GM19025 (cell line): ENCODE data around the gene YBEY.

Source experiments
- ATAC-seq: cut with Tn5 transposase; IDR thresholded peaks from one replicate; pipeline ENCODE4 v1.9.1; 2021; ENCODE audit warnings: mild to moderate bottlenecking, low read depth, moderate library complexity; ENCODE audit not compliant: unreplicated experiment

Gene YBEY

GRCh38 chr21:46264046-46264689 is 22.0 kb upstream of the YBEY start:
- no peak for ATAC-seq

- ATAC-seq = no peak
These were observed 21.4 kb upstream of the YBEY start for GRCh38 chr21:46264690-46265144.

DNA sequence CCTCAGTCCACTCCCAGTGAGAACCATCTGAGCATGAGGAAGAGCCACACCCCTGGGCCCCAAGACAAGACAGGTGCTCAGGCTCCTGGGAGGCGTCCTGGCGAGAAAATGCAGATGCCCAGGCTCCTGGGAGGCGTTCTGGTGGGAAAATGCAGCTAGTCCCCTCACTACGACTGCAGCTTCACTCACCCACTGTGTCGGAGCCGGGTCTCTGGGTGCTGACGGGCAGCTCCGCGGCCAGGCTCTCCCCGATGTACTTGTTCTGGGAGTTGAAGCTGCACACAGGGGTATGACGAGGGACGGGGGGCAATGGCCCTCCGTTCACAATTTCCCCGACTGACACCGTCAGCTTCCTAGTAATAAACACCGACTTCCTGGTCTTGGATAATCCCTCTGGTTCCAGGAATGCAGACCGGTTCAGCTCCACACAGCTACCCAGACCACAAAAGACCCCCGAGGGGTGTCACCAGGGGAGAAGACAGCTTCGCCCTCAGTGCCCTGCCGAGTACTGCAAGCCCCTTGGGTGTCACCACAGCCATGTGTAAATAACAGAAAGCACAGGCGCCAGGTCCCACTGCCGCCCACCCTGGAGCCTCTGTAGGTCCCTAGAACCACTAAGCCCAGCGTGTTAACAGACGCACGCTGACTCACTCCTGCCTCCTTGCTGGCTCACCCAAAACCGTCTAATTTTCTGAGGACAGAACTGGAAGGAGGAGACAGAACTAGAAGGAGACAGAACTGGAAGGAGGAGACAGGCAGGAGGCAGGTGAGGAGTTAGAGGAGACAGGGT is 20.2 kb upstream of the YBEY start:
- no peak for ATAC-seq

DNA sequence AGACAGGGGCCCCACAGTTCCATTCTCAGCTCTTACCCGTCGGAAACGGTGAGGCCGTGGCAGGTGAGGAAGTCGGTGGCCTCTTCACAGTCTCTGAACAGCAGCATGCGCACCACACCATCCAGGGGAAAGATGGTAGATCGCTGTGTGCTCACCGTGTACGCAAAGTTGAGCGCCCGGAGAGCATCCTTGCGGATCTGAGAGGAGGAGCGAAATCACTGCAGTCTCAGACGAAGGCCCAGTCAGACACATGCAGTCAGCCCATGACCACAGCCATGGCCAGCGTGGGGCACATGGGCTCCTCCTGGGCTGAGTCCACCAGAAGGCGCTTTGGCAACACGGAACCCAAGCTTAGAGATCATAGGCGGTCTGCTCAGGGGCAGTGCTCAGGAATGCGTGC is 19.2 kb upstream of the YBEY start:
- no peak for ATAC-seq

DNA sequence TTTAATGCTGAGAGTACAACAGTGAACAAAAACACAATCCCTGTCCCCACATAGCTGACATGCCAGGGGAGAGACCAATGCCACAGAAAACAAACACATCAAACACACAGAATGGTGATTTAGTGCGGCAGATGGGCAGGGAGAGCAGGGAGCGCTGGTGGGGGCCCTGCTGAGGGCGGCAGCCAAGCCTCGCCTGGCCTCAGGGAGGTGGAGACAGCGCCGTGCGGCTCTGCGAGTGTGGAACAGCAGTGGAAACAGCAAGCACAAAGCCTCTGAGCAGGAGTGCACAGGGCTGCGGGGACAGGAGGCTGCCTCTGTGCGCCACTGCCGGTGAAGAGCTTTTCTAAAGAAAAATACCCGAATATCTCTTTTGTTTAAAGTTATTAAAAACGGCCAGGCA is 17.8 kb upstream of the YBEY start:
- ATAC-seq = no peak

GRCh38 chr21:46269466-46269865 is 16.7 kb upstream of the YBEY start:
- no peak for ATAC-seq

DNA sequence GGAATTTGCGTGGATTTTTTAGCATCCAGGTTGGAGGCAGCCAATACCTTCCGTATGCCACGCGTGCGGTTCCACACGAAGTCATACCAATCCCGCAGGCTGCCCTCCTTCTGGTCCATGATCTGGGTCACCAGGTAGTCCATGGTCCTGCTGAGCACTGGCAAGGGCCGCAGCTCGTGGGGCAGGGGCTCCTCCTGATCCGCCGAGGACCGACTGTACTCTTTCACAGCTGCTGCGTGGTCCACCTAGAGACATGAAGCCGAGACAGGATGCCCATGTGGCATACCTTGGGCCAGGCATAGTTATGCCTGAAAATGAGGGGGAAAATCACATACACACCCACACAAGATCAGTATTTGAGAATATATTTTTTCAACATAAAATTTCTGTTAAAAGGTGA is 12.8 kb upstream of the YBEY start:
- ATAC-seq = no peak

DNA sequence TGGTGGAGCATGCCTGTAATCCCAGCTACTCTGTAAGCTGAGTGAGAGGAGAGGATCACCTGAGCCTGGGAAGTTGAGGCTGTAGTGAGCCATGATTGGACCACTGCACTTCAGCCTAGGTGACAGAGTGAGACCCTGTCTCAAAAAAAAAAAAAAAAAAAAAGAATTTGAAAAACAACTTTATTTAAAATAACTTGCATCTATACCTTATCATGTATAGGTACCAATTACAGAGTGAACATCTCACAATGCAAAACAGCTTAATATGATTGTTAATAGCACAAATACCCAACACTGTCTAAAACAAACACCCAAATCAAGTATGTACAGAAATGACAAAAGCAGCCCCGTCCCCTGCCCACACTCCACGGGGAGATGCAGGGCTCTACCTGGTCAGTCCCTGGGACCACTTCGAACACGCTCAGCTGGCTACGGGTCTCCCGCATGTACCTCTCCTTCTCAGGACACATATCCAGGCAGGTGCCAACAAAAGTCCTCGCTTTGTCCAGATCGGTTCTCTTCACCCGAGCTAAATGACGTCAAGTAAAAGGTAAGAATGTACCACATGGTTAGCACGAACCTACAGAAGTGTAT is 11.2 kb upstream of the YBEY start:
- no peak for ATAC-seq

GRCh38 chr21:46284077-46284644 is 2.0 kb upstream of the YBEY start:
- no peak for ATAC-seq

GRCh38 chr21:46284733-46285132 is 1.4 kb upstream of the YBEY start:
- no peak for ATAC-seq

DNA sequence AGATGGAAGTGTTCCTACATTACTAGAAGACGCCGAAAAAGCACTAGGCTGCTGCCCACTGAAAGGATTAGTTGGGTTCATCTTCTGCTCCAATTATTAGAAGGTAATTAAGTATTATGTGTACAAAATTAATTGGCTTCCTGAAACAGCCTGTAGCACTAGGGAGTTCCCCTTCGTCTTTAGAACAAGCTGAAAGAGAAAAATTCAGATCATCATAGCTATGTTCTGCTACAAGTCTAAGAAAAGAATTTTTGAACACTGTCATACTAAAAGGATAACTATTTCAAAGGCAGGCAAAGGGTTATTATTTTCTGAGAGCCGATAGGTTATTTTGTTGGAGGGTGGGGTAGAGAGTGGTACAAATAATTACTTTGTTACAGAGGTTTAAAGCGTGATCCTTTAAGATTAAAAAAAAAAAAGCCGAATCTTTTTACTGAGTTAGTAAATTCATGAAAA is 908 bp upstream of the YBEY start, which contains the start of gene MCM3AP:
Gene MCM3AP, minus strand, starts transcription at position 406 of the 456 bp plus-strand sequence. Its CDS starts 325 bp downstream, at position 81.
- no peak for ATAC-seq

- no peak for ATAC-seq
These were observed 483 bp downstream of the YBEY start for GRCh38 chr21:46286648-46287002.

DNA sequence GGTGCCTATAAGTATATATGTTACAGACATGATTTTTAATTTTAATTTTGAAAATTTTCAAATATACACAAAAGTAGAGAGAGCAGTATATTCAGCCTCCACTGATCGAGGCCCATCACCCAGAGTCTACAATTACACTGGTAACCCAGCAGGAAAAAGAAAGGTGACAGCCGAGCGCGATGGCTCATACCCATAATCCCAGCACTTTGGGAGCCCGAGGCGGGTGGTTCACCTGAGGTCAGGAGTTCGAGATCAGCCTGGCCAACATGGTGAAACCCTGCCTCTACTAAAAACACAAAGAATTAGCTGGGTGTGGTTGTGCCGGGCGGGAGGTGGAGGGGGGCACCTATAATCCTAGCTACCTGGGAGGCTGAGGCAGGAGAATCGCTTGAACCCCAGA is 1.4 kb downstream of the YBEY start:
- ATAC-seq = no peak

GRCh38 chr21:46289655-46290179 is 3.6 kb downstream of the YBEY start:
- ATAC-seq = no peak

DNA sequence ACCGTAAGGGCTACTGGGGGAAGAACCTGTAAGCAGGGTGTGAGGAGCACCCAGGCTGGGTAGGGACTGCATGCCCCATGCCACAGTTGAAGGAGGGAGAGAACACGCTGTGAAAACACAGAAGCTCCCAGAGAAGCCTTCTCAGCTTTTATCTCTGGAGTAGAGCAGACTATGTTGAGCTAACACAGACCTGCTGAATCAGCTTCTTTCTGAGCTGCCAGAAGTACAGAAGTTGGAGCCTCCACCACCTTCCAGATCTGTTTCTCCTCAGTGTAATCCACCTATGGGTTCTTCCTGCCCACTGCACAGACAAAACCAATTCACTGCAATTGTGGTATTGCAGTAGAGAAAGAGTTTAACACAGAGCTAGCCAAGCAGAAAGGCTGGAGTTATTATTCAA is 5.4 kb downstream of the YBEY start:
- ATAC-seq = no peak

DNA sequence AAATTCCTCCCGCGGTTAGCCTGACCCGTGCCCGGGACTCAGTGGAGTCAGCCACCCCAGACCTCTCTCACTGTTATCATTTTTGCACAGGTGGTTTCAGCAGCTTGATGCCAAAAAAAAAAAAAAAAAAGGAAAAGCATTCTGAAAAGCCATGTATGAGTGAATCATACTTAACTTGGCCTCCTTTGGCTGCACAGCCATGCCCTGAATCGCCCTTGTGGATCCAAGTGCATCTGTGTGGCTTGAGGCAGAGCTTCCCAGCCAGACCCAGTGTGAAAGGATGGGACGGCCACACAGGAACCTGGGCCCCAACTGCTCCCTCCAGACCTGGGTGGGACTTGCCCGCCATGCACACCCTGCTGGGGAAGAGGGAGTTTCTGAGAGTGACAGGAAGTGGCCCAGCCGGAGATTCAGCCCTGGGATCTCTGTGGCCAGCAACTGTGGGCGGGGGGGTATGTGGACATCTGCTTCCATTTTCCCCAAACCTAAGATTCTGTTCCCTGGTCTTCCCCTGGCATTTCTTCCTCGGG is 8.6 kb downstream of the YBEY start:
- no peak for ATAC-seq

- no peak for ATAC-seq
These were observed 9.1 kb downstream of the YBEY start for GRCh38 chr21:46295177-46295770.

DNA sequence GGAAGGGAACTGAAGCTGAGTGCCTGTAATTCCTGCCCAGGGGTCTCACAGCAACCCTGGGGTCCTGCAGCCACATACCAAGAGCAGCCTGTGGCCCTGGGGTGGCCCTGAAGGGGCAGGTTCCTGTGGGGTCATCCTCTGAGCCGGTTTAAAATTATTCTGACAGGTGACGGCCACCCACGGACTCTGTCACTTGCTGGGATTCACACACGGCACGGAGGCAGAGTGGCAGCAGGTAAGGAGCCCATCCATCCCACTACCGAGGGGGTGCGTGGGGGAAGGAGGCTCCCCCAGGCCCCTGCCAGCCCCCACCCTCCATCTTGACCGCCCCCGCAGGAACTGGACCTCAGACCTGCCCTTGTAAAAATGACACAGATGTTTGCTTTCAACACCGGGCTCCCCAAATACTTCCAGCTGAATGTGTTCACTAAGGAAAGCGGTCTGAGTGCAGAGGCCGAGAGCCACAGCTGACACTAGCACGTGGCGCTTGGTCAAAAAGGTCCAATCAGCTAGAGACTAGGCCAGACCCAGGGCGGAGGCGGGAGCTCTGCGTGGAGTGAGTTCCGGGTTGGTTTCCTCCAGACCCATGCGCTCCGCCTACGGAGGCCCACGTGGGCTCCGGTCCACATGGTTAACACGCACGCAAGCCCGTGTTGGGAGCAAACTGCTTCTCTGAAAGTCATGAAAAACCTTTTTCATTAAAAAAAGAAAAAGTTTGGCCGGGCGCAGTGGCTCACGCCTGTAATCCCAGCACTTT is 10.0 kb downstream of the YBEY start:
- ATAC-seq = no peak

GRCh38 chr21:46297338-46298271 is 11.5 kb downstream of the YBEY start:
- ATAC-seq = no peak
